IPS-18a (cell line): ENCODE results near the gene HEMK1.

Experiments
- H3K27ac ChIP-seq: one replicate; pipeline ENCODE4 v1.5.1; 2013; ENCODE audit warnings: low read length
- H3K27me3 ChIP-seq: one replicate; pipeline ENCODE4 v1.6.1; 2013; ENCODE audit warnings: mild to moderate bottlenecking, low read length; ENCODE audit not compliant: control insufficient read depth, insufficient read depth
- H3K36me3 ChIP-seq: one replicate; pipeline ENCODE4 v1.6.1; 2013; ENCODE audit warnings: low read depth, low read length; ENCODE audit not compliant: control insufficient read depth
- H3K4me1 ChIP-seq: one replicate; pipeline ENCODE4 v1.6.1; 2013; ENCODE audit warnings: low read depth, low read length; ENCODE audit not compliant: control insufficient read depth
- H3K4me3 ChIP-seq: one replicate; pipeline ENCODE4 v1.5.1; 2013; ENCODE audit warnings: low read length
- H3K9ac ChIP-seq: one replicate; pipeline ENCODE4 v1.6.1; 2013; ENCODE audit warnings: mild to moderate bottlenecking, low read length, moderate library complexity
- H3K9me3 ChIP-seq: one replicate; pipeline ENCODE4 v1.6.1; 2013; ENCODE audit warnings: low read depth, low read length; ENCODE audit not compliant: control insufficient read depth

The HEMK1 gene, protein sequence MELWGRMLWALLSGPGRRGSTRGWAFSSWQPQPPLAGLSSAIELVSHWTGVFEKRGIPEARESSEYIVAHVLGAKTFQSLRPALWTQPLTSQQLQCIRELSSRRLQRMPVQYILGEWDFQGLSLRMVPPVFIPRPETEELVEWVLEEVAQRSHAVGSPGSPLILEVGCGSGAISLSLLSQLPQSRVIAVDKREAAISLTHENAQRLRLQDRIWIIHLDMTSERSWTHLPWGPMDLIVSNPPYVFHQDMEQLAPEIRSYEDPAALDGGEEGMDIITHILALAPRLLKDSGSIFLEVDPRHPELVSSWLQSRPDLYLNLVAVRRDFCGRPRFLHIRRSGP

DNA sequence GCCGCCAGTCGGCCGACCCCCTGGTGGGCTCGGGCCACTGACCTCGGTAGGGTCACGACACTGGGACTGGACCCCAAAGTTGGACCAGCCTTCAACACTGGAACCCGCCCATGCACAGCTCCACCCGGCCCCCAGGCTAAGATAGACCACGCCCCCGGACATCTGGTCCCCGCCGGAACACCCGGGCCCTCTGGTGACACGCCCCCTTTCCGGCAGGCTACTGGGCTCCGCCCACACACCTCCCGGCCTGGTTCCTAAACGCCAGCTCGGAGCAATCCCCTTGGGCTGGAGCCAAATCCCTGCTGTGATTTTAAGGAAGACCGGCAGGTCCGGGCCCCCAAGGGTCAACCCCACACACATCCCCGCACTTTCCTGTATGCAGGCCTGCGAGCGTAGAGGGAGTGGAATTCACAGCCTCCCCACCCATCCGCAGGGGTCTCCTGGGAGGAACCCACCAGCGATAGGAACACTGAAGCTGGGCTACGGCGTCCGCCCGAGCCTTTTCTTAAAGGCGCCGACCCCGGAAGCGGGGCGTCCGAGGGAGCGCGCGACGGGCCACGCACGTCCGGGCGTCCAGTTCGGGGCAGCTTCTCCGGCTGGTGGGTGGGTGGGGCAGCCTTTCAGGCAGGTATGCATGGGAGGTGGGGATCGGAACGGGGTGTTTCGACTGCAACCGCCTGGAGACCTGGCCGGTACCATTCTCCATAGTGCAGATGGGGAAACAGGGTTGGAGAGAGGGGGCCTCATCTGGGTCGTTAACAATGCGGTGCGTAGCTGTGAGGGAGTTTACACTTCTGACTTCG, at the start of gene HEMK1:
Gene HEMK1, plus strand, starts transcription at position 576 of the 803 bp plus-strand sequence. CDS start 1,583 bp downstream, outside the sequence.
- peaks cover 16% of the 10 kb centered on the region for H3K27me3 ChIP-seq
- H3K4me1 ChIP-seq: peaks cover 6% of the 10 kb centered on the region
- H3K9ac ChIP-seq: peak within 1 kb of the TSS; percentile 76
- no peaks in the 10 kb centered on the region for H3K9me3 ChIP-seq
- H3K4me3 ChIP-seq: peak within 1 kb of the TSS; percentile 93
- H3K36me3 ChIP-seq: no peaks in the 10 kb centered on the region
- H3K27ac ChIP-seq: no peak within 1 kb of the TSS

DNA sequence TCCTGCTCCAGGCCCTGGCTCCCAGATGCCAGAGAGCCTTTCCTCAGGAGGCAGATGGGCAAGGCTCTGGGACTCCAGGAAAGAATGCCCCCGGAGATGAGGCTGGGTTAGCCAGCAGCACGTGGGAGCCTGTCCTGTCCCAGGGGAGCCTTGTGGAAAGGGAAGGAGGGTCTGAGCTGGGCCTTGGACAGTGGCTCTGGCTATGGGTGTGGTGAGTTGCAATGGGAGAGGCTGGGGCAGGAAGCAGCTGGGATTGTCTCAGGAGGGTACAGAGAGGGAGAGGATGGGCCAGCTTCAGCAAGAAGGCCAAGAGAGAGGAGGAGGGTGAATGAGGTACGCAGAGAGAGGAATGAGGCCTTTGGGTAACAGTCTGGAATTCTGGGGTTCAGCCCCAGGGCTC, 48.5 kb upstream of the HEMK1 start:
- no peak overlapping the region for H3K9ac ChIP-seq
- no peak overlapping the region for H3K27ac ChIP-seq
- no peaks in the 10 kb centered on the region for H3K27me3 ChIP-seq
- H3K36me3 ChIP-seq: no peaks in the 10 kb centered on the region
- H3K4me1 ChIP-seq: peaks cover 46% of the 10 kb centered on the region
- H3K9me3 ChIP-seq: no peaks in the 10 kb centered on the region
- H3K4me3 ChIP-seq: no peak overlapping the region

DNA sequence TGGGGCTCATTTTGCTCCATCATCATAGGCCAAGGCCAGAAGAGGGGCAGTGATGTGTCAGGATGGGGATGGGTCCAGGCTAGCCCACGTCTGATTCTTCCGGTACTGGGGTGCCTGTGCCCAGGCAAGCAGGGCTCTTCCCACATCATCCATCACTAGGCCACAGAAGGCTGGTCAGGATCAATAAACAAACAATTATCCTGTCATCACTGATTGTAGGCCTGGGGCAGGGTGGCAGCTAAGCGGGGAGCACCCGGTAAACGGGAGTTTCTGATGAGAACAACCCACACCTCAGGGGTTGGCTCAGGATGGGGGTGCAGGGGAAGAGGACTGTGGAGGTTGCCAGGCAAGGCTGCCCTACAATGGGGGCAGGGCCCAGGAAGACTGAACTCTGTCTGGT, 47.8 kb upstream of the HEMK1 start:
- no peak overlapping the region for H3K9ac ChIP-seq
- no peaks in the 10 kb centered on the region for H3K9me3 ChIP-seq
- H3K36me3 ChIP-seq: no peaks in the 10 kb centered on the region
- H3K4me3 ChIP-seq: no peak overlapping the region
- H3K27ac ChIP-seq: no peak overlapping the region
- peaks cover 40% of the 10 kb centered on the region for H3K4me1 ChIP-seq
- H3K27me3 ChIP-seq: no peaks in the 10 kb centered on the region

DNA sequence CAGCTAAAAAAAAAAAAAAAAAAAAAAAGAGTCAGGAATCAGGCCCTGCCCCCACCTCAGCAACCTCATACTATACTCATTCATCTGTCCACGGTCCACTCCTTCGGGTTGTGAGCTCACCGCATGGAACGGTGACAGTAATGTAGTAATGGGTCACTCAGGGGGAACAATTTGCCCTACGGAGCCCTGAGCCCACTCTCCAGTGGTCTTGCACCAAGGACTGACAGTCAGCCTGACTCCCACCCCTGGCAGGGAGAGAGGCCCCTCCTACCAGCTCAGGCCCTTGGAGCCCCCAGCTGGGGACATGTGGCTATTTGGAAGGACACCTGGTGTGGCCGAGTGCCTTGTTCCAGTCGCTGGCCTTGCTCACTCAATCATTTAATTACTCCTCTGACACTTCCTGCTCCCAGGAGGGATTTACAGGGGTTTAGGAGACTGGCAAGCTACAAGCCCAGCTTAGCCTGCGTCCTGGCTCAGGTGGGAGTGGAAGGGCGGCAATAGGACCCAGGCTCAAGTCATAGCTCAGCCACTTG, 46.0 kb upstream of the HEMK1 start:
- Histone ChIP-seq H3K4me3 (no peak overlapping the region), H3K4me1 (peaks cover 29% of the 10 kb centered on the region), H3K27me3 (no peaks in the 10 kb centered on the region), H3K27ac (no peak overlapping the region), H3K9me3 (no peaks in the 10 kb centered on the region), H3K36me3 (no peaks in the 10 kb centered on the region), H3K9ac (no peak overlapping the region)

DNA sequence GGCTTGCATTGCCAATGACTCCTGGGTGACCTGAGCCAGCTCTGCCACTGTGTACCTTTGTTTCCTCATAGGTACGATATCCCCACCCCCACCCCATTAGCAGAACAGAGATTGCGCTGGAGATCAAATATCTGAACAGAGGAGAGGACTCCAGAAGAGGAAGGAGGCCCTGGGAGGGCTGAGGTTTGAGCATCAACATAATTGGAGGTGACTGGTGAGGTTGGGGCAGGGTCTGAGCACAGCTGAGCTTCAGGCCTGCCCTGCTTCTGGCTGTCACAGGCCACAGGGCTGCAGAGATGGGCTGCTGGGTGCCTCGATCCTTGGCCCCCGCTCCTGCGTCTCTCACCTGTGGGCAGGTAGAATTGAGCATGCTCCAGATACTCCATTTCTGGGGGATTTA, 44.6 kb upstream of the HEMK1 start:
- no peaks in the 10 kb centered on the region for H3K9me3 ChIP-seq
- H3K9ac ChIP-seq: no peak overlapping the region
- H3K27me3 ChIP-seq: peaks cover under 1% of the 10 kb centered on the region
- H3K36me3 ChIP-seq: no peaks in the 10 kb centered on the region
- H3K4me1 ChIP-seq: peaks cover 25% of the 10 kb centered on the region
- H3K4me3 ChIP-seq: no peak overlapping the region
- H3K27ac ChIP-seq: no peak overlapping the region

DNA sequence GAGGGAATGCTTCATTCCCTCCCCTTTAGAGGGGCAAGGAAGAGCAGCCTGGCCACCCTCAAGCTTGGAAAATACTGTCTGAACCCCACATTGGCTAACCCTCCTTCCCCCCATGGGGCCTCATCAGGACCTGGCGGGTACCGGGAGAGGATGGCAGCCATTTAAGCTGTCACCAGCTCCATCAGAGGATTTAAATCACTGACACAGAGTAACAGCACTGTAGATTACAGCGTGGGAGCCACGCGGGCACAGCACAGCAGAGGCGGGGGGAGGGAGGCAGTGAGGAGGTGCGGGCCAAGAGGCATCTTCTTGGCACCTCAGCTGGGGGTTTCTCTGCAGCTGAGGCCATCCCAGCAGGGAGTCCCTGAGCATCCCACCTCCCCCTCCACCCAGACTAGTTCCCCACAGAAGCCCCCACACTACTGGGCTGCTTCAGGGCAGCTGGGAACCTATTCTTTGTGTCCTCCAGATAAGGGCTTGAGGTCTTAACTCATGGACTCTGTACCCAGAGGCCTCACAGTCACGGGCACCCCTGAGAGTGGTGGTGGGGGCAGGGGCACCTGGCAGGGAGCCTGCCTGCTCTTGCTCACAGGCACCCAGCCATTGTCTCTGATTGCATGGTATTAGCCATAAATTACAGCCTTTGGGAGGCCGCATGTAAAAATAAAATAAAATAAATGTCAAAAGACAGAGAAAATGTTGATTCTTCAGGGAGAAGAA, 44.0 kb upstream of the HEMK1 start:
- Histone ChIP-seq H3K9ac (no peak overlapping the region), H3K36me3 (no peaks in the 10 kb centered on the region), H3K4me1 (peaks cover 27% of the 10 kb centered on the region), H3K4me3 (no peak overlapping the region), H3K27me3 (peaks cover 4% of the 10 kb centered on the region), H3K9me3 (no peaks in the 10 kb centered on the region), H3K27ac (no peak overlapping the region)

DNA sequence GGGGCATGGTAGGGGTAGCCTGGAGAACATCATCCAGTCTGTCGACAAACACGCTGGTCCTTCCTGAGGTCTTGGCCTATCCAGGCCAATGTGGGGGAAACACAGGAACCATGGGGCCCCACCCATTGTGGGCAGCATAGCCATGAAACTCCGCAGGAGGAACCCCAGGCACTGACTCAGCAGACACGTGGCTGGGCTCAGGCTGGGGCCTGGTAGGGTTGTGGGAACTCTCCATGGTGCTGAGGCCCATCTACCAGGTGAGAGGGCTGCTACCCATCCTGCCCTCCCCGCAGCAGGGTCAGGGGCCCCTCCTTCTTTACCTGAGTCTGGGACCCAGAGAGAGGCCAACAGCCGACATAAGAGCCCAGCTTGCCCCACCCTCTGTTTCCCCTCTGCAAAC, 43.3 kb upstream of the HEMK1 start:
- Histone ChIP-seq H3K4me3 (no peak overlapping the region), H3K9me3 (no peaks in the 10 kb centered on the region), H3K36me3 (no peaks in the 10 kb centered on the region), H3K27me3 (peaks cover 10% of the 10 kb centered on the region), H3K9ac (no peak overlapping the region), H3K4me1 (peaks cover 26% of the 10 kb centered on the region), H3K27ac (no peak overlapping the region)

DNA sequence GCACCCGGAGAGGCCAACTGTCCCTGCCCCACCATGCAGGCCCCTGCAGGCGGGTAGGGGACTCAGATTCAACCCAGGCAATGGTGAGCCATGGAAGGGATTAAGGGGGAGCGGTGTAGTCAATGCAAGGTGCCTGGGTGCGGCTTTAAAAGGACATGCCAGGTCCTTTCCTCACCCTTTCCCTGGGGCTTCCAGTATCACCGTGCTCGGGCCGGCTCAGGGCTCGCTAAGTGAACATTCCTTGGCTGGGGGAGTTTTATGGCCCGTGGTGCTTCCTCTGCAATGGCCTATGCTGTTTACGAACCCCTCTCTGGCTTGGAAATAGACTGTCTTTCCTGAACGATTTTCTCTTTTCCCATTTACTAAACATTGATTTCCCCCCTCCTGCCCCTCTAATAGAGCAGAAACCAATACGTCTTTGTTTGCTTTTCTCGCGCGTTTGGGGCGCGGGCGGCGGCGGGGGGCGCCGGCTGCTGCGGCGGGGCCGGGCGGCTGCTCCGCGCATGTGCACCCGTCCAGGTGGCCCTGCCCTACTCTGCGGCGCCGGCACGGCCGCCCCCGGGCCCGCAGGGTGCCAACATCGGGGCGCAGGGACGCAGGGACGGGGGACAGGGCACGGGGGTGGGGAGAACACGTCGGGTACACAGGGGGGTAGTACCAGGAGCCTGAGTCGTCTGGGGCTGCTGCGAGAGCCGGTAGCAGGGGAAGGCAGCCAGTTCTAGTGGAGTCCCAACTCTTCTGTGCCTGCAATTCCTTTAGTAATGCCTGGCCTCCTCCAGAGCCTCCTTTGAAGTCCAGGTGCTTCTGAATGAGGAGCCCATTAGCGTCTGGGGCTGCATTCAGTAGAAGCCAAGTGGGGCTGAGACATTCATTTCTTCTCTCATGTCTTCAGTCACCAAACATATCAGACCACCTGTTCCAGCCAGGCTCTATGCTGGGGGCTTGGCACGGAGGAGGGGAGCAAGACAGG, 39.0 kb upstream of the HEMK1 start:
- Histone ChIP-seq H3K4me1 (peaks cover 15% of the 10 kb centered on the region), H3K36me3 (no peaks in the 10 kb centered on the region), H3K9ac (no peak overlapping the region), H3K4me3 (peak overlapping the region; percentile 32), H3K27ac (no peak overlapping the region), H3K9me3 (no peaks in the 10 kb centered on the region), H3K27me3 (peaks cover 12% of the 10 kb centered on the region)

DNA sequence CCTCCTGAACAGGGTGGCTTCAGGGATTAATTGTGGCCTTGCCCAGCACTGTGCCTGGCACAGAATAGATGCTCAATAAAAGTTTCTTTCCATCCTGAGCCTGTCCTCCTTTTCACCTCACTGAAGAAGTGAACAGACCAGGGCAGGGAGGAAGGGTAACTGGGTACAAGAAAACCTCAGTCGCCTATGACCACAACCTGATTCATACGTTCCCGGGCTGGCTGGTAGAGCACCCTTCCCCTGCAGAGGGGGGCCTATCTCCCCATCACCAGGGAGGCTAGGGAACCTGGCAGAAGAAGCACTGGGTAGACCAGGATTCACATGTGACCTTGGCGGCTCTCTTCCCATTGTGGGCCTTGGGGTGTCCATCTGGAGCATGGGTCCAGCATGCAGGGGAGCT, 38.1 kb upstream of the HEMK1 start:
- Histone ChIP-seq H3K9me3 (no peaks in the 10 kb centered on the region), H3K4me3 (no peak overlapping the region), H3K4me1 (peaks cover 10% of the 10 kb centered on the region), H3K27ac (no peak overlapping the region), H3K36me3 (no peaks in the 10 kb centered on the region), H3K9ac (no peak overlapping the region), H3K27me3 (peaks cover 12% of the 10 kb centered on the region)

DNA sequence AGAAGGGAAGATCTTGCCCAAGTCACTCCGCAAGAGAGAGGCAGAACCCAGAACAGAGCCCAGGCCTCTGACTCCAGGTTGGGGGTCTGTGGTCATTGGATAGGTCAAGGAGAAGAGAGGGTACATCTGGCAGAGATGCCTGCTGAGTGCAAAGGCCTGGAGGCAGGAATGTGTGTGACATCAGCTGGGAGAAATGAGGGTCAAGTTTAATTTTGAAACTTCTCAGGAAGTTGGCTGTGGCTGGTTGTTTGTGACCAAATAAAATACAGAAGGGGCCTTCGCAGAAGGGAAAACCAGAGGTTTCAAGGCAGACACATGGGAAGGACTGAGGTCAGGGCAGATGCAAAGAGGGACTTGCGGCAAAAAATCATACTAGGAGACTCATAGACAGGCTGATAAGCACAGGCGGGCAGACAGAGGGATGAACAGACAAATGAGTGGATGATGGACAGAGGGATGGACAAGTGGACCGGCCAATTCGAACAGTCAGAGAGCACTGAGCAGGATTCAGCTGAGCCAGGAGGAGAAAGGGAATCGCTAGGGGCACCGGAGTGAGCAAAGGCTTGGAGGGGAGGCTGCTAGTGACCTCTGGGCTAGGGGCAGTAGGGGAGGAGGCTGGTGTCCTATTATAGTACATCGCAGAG, 37.1 kb upstream of the HEMK1 start:
- Histone ChIP-seq H3K4me3 (no peak overlapping the region), H3K36me3 (no peaks in the 10 kb centered on the region), H3K27ac (no peak overlapping the region), H3K9ac (no peak overlapping the region), H3K4me1 (peaks cover 10% of the 10 kb centered on the region), H3K27me3 (peaks cover 12% of the 10 kb centered on the region), H3K9me3 (no peaks in the 10 kb centered on the region)
